CD14-positive monocyte (primary cell): ENCODE results near the gene KMT2C. TPM values are rescaled to one million over a fixed set of nuclear protein-coding genes. Genes with fewer than 3 reads are reported as not detected.
"Not testable (repeated sequence)": the region's sequence is repeated elsewhere in the genome, so short reads cannot be mapped to it uniquely, and the experiment has no call there.

Source experiments
- DNase-seq, 3 donors: peaks; one replicate each; pipeline ENCODE4 v3.0.0-alpha.2; 2011 to 2022
- H2AFZ ChIP-seq: 2 replicates; pipeline ENCODE4 v1.6.0; 2012; ENCODE audit warnings: mild to moderate bottlenecking, low read depth, low read length, inconsistent platforms; ENCODE audit not compliant: insufficient read depth, poor library complexity, severe bottlenecking
- H3K27ac ChIP-seq, 2 donors: 1 replicate in 1 of 2; 2 replicates in 1 of 2; pipeline ENCODE4 v1.5.1; 2012 to 2013; ENCODE audit warnings: low read length in 2 of 2, control low read depth in 1 of 2, inconsistent platforms in 1 of 2, low read depth in 1 of 2, mild to moderate bottlenecking in 1 of 2
- H3K27me3 ChIP-seq, 2 donors: one replicate each; pipeline versions ENCODE4 v1.6.0 to v1.6.1; 2011 to 2013; ENCODE audit warnings: low read length in 2 of 2; ENCODE audit not compliant: control insufficient read depth in 2 of 2, insufficient read depth in 2 of 2
- H3K36me3 ChIP-seq, 2 donors: replicated peaks in 1 of 2; 1 replicate in 1 of 2; 2 replicates in 1 of 2; pipeline versions ENCODE4 v1.5.1 to v1.6.1; 2012 to 2013; ENCODE audit warnings: low read length in 2 of 2, control low read depth in 1 of 2, inconsistent platforms in 1 of 2, mild to moderate bottlenecking in 1 of 2; ENCODE audit not compliant: insufficient read depth in 2 of 2, control insufficient read depth in 1 of 2
- H3K4me1 ChIP-seq, 2 donors: 1 replicate in 1 of 2; 2 replicates in 1 of 2; pipeline versions ENCODE4 v1.5.1 to v1.6.1; 2012 to 2013; ENCODE audit warnings: low read length in 2 of 2, control low read depth in 1 of 2, inconsistent platforms in 1 of 2, mild to moderate bottlenecking in 1 of 2, moderate library complexity in 1 of 2; ENCODE audit not compliant: insufficient read depth in 2 of 2, control insufficient read depth in 1 of 2
- H3K4me2 ChIP-seq: replicated peaks from 2 replicates; pipeline ENCODE3; 2012; ENCODE audit warnings: low read length, moderate library complexity, mild to moderate bottlenecking; ENCODE audit not compliant: poor library complexity, severe bottlenecking; ENCODE audit errors: extremely low read depth
- H3K4me3 ChIP-seq, 3 experiments: fragments of 200-600 bp in 1 of 3; sonication (generic) in 1 of 3; replicated peaks in 1 of 3; 1 replicate in 2 of 3; 2 replicates in 1 of 3; pipeline ENCODE4 v1.5.1; 2011 to 2013; ENCODE audit warnings: low read length in 3 of 3, mild to moderate bottlenecking in 3 of 3, control low read depth in 2 of 3, low read depth in 2 of 3, inconsistent platforms in 1 of 3, moderate library complexity in 1 of 3
- H3K79me2 ChIP-seq: 2 replicates; pipeline ENCODE4 v1.6.0; 2012; ENCODE audit warnings: mild to moderate bottlenecking, control low read depth, inconsistent platforms, low read length, moderate library complexity; ENCODE audit not compliant: insufficient read depth
- H3K9ac ChIP-seq: 2 replicates; pipeline ENCODE4 v1.6.0; 2017; ENCODE audit warnings: low read length, mild to moderate bottlenecking; ENCODE audit not compliant: insufficient read depth, poor library complexity, severe bottlenecking
- H3K9me3 ChIP-seq, 2 donors: replicated peaks in 1 of 2; 1 replicate in 1 of 2; 2 replicates in 1 of 2; pipeline versions ENCODE4 v1.5.1 to v1.6.1; 2012 to 2013; ENCODE audit warnings: low read length in 2 of 2, control low read depth in 1 of 2; ENCODE audit not compliant: control insufficient read depth in 1 of 2, insufficient read depth in 1 of 2
- H4K20me1 ChIP-seq: 2 replicates; pipeline ENCODE4 v1.6.0; 2012; ENCODE audit warnings: mild to moderate bottlenecking, low read length, control low read depth, moderate library complexity; ENCODE audit not compliant: insufficient read depth
- H3K27ac Mint-ChIP-seq, 7 donors: one replicate each; pipeline ENCODE4 v1.8.0; 2020; ENCODE audit warnings: mild to moderate bottlenecking in 7 of 7, mixed read lengths in 7 of 7, moderate library complexity in 6 of 7, inconsistent platforms in 2 of 7
- H3K27me3 Mint-ChIP-seq, 3 donors: one replicate each; pipeline ENCODE4 v1.8.0; 2021 to 2022; ENCODE audit warnings: low read depth in 3 of 3, mild to moderate bottlenecking in 3 of 3, mixed read lengths in 3 of 3, moderate library complexity in 3 of 3, inconsistent platforms in 1 of 3
- H3K36me3 Mint-ChIP-seq, 2 donors: one replicate each; pipeline ENCODE4 v1.8.0; 2020; ENCODE audit warnings: mixed read lengths in 2 of 2, inconsistent platforms in 1 of 2, mild to moderate bottlenecking in 1 of 2
- H3K4me1 Mint-ChIP-seq: one replicate; pipeline ENCODE4 v1.8.0; 2020; ENCODE audit warnings: mild to moderate bottlenecking, mixed read lengths
- H3K4me3 Mint-ChIP-seq, 2 donors: one replicate each; pipeline ENCODE4 v1.8.0; 2020; ENCODE audit warnings: mild to moderate bottlenecking in 2 of 2, mixed read lengths in 2 of 2, moderate library complexity in 1 of 2
- H3K9me3 Mint-ChIP-seq, 7 donors: one replicate each; pipeline ENCODE4 v1.8.0; 2020 to 2022; ENCODE audit warnings: mixed read lengths in 7 of 7, mild to moderate bottlenecking in 6 of 7, moderate library complexity in 6 of 7, inconsistent platforms in 2 of 7
- WGBS: methylation state at CpG from one replicate; pipeline ENCODE4 v1.1.5; 2013; ENCODE audit warnings: missing lambda C conversion rate; ENCODE audit not compliant: insufficient coverage; 5-methylcytosine and 5-hydroxymethylcytosine counted together
- intact Hi-C, 2 donors: fragments of 100-400 bp; cut with micrococcal nuclease; formaldehyde crosslinking; loops; one replicate each; pipeline versions ENCODE4 v1.15.0 to v1.15.1; 2023
- polyA plus RNA-seq, 3 donors: library from polyadenylated mRNA; depleted of rRNA in 1 of 3; unstranded in 2 of 3; stranded (reverse) in 1 of 3; fragments of 300-500 nt in 2 of 3; fragments of >200 nt in 1 of 3; fragmentation: Illumina TruSeq in 2 of 3; gene quantifications; 1 replicate in 2 of 3; 2 replicates in 1 of 3; pipeline ENCODE4 v1.2.3, GENCODE V29; 2012 to 2021
- TF ChIP-seq, protein P1 (sequence below): fragments of 200-600 bp; IDR thresholded peaks from one replicate; pipeline ENCODE4 v1.8.0; 2022; ENCODE audit warnings: antibody characterized with exemption, mild to moderate bottlenecking

The KMT2C gene
- polyA plus RNA-seq, 3 donors, result 4.5 to 26.1 (median 7.3) TPM

DNA sequence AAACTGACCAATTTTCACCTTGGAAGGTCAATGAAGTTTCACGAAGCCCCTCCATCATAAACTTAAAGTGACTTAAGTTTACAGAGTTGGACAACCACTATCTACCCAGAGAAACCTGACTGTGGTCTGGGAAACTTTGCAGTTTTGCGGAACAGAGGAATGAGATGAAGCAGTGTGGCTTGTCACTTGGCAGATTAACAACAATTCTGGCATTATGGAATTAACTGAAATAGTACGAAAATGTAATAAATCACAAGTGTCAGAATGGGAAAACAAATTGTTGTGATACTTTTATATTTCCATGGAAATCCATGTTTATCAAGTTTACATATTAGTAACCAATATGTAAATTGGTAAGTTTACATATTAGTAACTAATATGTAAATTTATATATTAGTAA is 4.9 kb downstream of the KMT2C start:
- H3K4me1 Mint-ChIP-seq, result peaks cover 52% of the 10 kb centered on the region
- TF ChIP-seq, protein P1, sequence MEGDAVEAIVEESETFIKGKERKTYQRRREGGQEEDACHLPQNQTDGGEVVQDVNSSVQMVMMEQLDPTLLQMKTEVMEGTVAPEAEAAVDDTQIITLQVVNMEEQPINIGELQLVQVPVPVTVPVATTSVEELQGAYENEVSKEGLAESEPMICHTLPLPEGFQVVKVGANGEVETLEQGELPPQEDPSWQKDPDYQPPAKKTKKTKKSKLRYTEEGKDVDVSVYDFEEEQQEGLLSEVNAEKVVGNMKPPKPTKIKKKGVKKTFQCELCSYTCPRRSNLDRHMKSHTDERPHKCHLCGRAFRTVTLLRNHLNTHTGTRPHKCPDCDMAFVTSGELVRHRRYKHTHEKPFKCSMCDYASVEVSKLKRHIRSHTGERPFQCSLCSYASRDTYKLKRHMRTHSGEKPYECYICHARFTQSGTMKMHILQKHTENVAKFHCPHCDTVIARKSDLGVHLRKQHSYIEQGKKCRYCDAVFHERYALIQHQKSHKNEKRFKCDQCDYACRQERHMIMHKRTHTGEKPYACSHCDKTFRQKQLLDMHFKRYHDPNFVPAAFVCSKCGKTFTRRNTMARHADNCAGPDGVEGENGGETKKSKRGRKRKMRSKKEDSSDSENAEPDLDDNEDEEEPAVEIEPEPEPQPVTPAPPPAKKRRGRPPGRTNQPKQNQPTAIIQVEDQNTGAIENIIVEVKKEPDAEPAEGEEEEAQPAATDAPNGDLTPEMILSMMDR, result no peak
- Histone ChIP-seq H4K20me1 (peaks cover 91% of the 10 kb centered on the region), H3K4me2 (no peak overlapping the region), H3K79me2 (peaks cover 98% of the 10 kb centered on the region), H3K9ac (no peak overlapping the region), H3K4me1 (peaks cover 16 to 50% of the 10 kb centered on the region in 2 donors), H3K27ac (no peak overlapping the region), H3K4me3 (no peak overlapping the region), H3K9me3 (no peaks in the 10 kb centered on the region), H2AFZ (no peak overlapping the region), H3K36me3 (no peaks in the 10 kb centered on the region), H3K27me3 (no peaks in the 10 kb centered on the region)
- H3K36me3 Mint-ChIP-seq, result peaks cover 0 to 14% of the 10 kb centered on the region in 2 donors
- no peak for DNase-seq
- peaks cover 0 to 2% (median 0%) of the 10 kb centered on the region in 7 donors for H3K9me3 Mint-ChIP-seq
- peaks cover 1 to 5% (median 2%) of the 10 kb centered on the region in 3 donors for H3K27me3 Mint-ChIP-seq
- intact Hi-C loops, result no loop called here
- no CpG with 5 or more reads among the region's 3 CpGs for WGBS
- no peak overlapping the region for H3K4me3 Mint-ChIP-seq
- H3K27ac Mint-ChIP-seq, result peak overlapping the region in 1 of 7 donors; percentile 53

DNA sequence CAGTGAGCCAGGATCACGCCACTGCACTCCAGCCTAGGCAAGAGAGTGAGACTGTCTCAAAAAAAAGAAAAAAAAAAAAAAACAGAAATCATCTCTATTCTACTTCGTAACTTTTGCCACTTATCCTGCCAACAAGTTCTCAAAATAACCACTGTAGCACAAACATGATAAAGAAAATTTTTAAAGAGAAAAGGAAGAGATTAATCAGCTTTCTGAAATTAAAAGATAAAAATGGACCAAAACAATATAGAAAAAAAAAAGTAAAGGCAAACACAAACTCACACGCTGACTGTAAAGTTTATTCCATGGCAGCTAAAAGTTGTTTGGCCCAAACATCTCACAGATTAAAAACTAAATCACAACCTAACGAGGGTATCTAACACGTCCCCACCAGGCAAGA is 5.7 kb downstream of the KMT2C start:
- H3K27ac Mint-ChIP-seq, H3K4me3 Mint-ChIP-seq, DNase-seq, H3K9me3 ChIP-seq, H3K4me3 ChIP-seq, H3K27me3 Mint-ChIP-seq, H3K4me2 ChIP-seq, H3K9ac ChIP-seq, H2AFZ ChIP-seq, intact Hi-C loops, H3K27ac ChIP-seq, H3K36me3 ChIP-seq, H3K9me3 Mint-ChIP-seq, H3K27me3 ChIP-seq: not testable (repeated sequence)
- no CpG with 5 or more reads among the region's 5 CpGs for WGBS
- Mint-ChIP-seq H3K36me3 (peaks cover 0 to 19% of the 10 kb centered on the region in 2 donors), H3K4me1 (peaks cover 59% of the 10 kb centered on the region)
- Histone ChIP-seq H3K4me1 (peaks cover 16 to 54% of the 10 kb centered on the region in 2 donors), H3K79me2 (peaks cover 100% of the 10 kb centered on the region), H4K20me1 (peaks cover 98% of the 10 kb centered on the region)
